Activated T-helper 17 cell treated with anti-CD3 and anti-CD28 coated beads, Interleukin-2, amount 50 U/mL, for 72 hours (primary cell): ENCODE measurements around the gene ZNF768. TPM values are rescaled to one million over a fixed set of nuclear protein-coding genes. Genes with fewer than 3 reads are reported as not detected.
"Not testable (repeated sequence)": the region's sequence is repeated elsewhere in the genome, so short reads cannot be mapped to it uniquely, and the experiment has no call there.

Experiments used
- ATAC-seq: fragments of 150-1000 bp; cut with Tn5 transposase; replicated peaks from 2 replicates; pipeline ENCODE4 v1.10.0; 2021; ENCODE audit warnings: mild to moderate bottlenecking, moderate library complexity
- H3K27ac Mint-ChIP-seq: one replicate; pipeline ENCODE4 v1.8.0; 2022; ENCODE audit warnings: mixed read lengths
- H3K27me3 Mint-ChIP-seq: one replicate; pipeline ENCODE4 v1.8.0; 2022; ENCODE audit warnings: mixed read lengths
- H3K36me3 Mint-ChIP-seq: one replicate; pipeline ENCODE4 v1.8.0; 2022; ENCODE audit warnings: low read depth, mild to moderate bottlenecking, mixed read lengths
- H3K4me1 Mint-ChIP-seq: one replicate; pipeline ENCODE4 v1.8.0; 2022; ENCODE audit warnings: mixed read lengths
- H3K4me3 Mint-ChIP-seq: one replicate; pipeline ENCODE4 v1.8.0; 2022; ENCODE audit warnings: mild to moderate bottlenecking, mixed read lengths
- H3K9me3 Mint-ChIP-seq: one replicate; pipeline ENCODE4 v1.8.0; 2022; ENCODE audit warnings: mixed read lengths
- total RNA-seq, 2 donors: library from RNA; stranded (reverse); gene quantifications; one replicate each; pipeline ENCODE4 v1.2.3, GENCODE V29; 2022

Gene ZNF768
- total RNA-seq, 2 donors from 2014 or later: 3.7 to 5.3 TPM

DNA sequence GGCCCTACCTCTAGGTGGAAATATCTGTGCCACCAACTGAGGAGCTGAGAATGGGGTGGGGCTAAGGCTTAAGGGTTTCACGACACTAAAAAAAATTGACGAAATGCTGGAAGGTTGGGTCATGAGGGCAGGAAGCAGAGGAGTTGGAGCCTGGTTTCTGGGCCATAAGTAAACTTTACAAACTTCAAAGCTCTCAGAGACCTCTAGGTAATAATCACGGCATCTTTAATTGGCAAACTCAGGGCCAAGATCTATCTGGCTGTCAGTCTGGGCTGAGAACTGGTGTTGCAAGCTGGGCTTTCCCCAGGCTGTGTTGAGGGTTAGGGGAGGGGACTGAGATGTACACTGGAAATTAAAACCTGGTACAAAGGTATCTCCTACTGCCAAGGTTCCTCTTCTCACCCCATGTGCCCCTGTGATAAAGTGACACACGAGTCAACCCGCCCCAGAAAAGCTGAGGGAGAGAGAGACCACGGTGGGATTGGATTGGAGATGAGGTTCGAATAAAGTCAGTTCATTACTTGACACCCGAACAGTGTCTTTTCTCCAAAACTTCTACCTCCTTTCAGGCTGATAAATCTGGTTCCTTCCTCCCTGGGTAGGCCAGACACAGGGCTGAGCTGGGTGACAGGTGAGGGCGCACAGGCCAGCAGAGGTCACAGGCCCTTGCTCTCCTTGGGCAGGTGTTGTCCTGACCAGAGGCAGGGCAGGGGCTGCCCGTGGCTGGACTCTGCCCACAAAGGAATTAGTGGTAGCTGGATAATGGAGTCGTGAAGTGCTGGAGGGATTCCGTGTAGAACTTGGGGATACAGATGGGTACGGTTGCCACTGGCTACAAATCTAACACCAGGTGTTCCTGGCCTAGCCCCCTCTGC, 4.0 kb upstream of the ZNF768 start:
- no peak for ATAC-seq
- peak overlapping the region; percentile 37 for H3K4me3 Mint-ChIP-seq
- H3K4me1 Mint-ChIP-seq: peaks cover 8% of the 10 kb centered on the region

DNA sequence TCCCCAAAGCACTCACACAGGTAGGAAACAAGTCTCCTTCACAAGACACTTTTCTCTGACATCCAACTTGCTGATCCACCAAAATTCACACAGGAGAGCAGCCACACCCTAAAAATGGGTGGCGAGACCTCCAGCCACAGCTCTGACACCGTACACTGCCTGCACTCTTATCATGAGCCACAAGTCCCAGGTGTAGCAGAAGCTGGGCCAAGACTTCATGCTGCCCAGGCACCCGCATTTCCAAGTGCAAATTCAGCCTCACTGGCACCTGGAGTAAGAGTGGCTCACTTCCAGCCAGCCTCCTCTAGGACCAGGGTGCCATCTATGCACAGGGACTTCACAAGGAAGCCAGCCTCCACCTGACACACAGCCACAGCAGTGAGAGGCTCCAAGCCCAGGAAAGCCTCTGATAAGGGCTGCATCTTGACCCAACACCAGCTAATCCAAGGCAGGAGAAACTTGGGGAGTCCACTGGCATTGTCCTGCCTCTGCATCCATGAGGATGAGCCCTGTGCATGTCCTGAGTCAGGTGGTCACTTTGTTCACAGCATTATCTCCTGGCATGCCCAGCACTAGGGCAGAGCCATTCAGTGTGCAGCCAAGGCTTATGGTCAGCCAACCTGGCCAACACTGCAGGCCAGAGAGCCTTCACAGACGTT, 2.6 kb upstream of the ZNF768 start:
- H3K9me3 Mint-ChIP-seq: no peaks in the 10 kb centered on the region
- no peak for ATAC-seq
- H3K4me1 Mint-ChIP-seq: peaks cover 8% of the 10 kb centered on the region
- H3K4me3 Mint-ChIP-seq: peak overlapping the region; percentile 36
- H3K36me3 Mint-ChIP-seq: peaks cover 28% of the 10 kb centered on the region
- peak overlapping the region; percentile 62 for H3K27ac Mint-ChIP-seq
- H3K27me3 Mint-ChIP-seq: no peaks in the 10 kb centered on the region

More for the DNA sequence above, 4.0 kb upstream of the ZNF768 start:
- Mint-ChIP-seq H3K27me3 (no peaks in the 10 kb centered on the region), H3K9me3 (no peaks in the 10 kb centered on the region), H3K27ac (peak overlapping the region; percentile 76), H3K36me3 (peaks cover 37% of the 10 kb centered on the region)

DNA sequence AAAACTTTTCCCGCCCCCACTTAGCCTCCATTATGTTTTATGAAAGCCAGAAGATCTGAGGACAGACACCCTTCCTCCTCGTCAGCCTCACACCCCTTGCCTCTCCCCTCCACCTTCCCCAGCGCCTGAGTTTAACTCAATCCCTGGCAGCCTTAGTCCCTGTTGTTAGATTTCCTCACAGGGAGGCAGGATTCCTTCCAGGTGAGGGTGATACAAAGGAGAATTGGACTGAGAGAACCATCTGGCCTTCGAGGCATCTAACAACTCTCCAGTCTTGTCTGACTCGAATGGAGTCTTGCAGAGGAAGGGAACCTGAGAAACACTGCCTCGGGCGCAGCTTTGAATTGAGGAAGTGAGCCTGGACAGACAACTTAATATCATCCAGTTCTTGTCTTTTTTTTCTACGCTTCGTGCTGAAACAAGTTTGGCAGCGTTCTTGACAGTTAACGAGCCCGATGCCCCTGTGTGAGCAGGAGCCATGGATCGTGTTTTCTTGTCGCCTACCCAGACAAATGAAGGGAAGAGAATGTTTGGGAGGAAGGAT, 1.3 kb upstream of the ZNF768 start:
- no peak for ATAC-seq
- H3K4me1 Mint-ChIP-seq: peaks cover 8% of the 10 kb centered on the region
- H3K27me3 Mint-ChIP-seq: no peaks in the 10 kb centered on the region
- H3K4me3 Mint-ChIP-seq: peak overlapping the region; percentile 82
- H3K27ac Mint-ChIP-seq: peak overlapping the region; percentile 89
- peaks cover 20% of the 10 kb centered on the region for H3K36me3 Mint-ChIP-seq
- no peaks in the 10 kb centered on the region for H3K9me3 Mint-ChIP-seq

DNA sequence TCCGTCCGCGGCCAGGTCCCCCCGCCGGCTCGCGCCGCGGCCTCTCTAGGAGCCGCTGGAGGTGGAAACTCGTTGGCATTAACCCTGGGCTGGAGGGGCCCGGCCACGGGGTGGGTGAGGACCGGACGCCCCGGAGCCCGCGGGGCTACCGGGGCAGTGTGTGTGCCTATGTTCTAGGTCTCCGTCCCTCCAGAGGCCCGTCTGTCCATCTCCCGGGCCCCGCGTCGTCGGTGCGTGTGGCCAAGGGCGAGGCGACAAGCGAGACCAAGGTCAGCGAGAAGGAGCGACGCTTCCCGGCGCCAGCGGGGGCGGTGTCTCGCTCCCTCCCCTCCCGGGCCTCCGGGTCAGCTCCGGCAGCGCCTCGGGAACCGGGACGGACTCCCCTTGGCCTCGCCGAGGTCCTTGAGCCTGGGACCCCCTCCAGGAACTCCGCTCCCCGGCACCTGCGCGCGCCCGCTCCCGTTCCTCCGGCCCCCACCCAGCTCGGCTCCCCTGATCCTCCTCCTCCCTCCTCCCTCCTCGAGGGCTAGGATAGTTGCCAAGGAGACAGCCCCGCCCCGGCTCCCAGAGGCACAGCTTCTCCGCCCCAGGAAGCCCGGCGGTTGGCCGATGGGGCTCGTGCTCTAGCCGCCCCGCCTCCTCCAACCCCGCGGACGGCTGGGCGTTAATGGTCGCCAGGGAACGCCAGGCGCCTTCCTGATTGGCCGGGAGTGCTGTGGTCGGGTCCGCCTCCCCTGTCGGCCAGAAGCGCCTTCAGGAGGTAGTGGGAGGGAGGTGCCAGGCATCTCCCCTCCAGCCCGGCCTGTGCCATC, 663 bp upstream of the ZNF768 start:
- H3K27me3 Mint-ChIP-seq: no peaks in the 10 kb centered on the region
- ATAC-seq: peak; percentile 95
- H3K4me3 Mint-ChIP-seq: peak overlapping the region; percentile 82
- peaks cover 12% of the 10 kb centered on the region for H3K4me1 Mint-ChIP-seq
- H3K27ac Mint-ChIP-seq: peak overlapping the region; percentile 89
- H3K36me3 Mint-ChIP-seq: peaks cover 25% of the 10 kb centered on the region
- no peaks in the 10 kb centered on the region for H3K9me3 Mint-ChIP-seq

DNA sequence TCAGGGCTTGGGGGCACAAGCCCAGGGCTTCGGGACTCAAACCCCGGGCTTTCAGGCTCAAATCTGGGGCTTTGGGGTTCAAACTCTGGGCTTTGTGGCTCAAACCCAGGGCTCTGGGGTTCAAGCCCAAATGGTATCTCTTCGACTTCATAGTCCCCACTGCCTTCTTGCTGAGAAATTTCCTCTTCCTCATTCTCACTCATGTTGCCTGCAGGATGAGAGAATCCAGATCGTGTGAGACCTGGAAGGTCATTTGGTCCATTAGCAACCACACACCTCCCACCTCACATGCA, 576 bp downstream of the ZNF768 start:
- peaks cover 12% of the 10 kb centered on the region for H3K4me1 Mint-ChIP-seq
- no peak overlapping the region for H3K27ac Mint-ChIP-seq
- no peak for ATAC-seq
- H3K9me3 Mint-ChIP-seq: no peaks in the 10 kb centered on the region
- H3K4me3 Mint-ChIP-seq: peak overlapping the region; percentile 69
- H3K36me3 Mint-ChIP-seq: peaks cover 23% of the 10 kb centered on the region
- H3K27me3 Mint-ChIP-seq: no peaks in the 10 kb centered on the region

DNA sequence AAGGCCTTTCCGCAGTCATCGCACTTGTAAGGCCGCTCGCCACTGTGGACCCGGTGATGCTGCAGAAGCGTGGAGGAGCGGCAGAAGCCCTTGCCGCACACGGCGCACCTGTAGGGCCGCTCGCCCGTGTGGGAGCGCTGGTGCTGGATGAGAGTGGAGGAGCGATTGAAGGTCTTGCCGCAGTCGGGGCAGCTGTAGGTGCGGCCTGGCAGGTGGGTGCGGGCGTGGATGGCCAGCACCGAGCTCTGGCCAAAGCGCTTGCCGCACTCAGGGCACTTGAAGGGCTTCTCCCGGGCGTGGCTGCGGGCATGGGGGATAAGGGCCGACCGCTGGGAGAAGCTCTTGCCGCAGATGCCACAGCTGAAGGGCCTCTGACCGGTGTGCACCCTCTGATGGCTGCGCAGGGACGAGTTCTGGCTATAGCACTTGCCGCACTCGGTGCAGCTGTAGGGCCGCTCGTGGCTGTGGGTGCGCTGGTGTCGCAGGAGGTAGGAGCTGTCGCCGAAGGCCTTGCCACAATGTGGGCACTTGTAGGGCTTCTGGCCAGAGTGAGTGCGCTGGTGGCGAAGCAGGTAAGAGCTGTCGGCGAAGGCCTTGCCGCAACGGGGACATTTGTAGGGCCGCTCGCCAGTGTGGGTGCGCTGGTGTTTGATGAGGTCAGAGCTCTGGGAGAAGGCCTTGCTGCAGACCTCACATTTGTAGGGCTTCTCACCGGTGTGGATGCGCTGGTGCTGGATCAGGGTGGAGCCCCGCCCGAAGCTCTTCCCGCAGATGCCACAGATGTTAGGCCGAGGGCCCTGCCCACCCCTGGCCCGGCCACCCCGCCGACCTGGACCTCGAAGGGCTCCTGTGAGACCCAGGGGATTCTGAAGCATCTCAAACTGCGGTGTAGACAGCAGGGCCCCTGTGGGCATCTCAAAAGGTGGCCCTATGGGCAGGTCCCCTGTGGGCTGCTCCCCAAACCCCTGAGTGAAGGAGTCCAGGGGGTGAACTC, 1.5 kb downstream of the ZNF768 start:
- Mint-ChIP-seq H3K36me3 (peaks cover 25% of the 10 kb centered on the region), H3K4me3 (peak overlapping the region; percentile 38), H3K27ac (no peak overlapping the region), H3K4me1 (peaks cover 12% of the 10 kb centered on the region), H3K27me3 (no peaks in the 10 kb centered on the region), H3K9me3 (no peaks in the 10 kb centered on the region)
- ATAC-seq: no peak

DNA sequence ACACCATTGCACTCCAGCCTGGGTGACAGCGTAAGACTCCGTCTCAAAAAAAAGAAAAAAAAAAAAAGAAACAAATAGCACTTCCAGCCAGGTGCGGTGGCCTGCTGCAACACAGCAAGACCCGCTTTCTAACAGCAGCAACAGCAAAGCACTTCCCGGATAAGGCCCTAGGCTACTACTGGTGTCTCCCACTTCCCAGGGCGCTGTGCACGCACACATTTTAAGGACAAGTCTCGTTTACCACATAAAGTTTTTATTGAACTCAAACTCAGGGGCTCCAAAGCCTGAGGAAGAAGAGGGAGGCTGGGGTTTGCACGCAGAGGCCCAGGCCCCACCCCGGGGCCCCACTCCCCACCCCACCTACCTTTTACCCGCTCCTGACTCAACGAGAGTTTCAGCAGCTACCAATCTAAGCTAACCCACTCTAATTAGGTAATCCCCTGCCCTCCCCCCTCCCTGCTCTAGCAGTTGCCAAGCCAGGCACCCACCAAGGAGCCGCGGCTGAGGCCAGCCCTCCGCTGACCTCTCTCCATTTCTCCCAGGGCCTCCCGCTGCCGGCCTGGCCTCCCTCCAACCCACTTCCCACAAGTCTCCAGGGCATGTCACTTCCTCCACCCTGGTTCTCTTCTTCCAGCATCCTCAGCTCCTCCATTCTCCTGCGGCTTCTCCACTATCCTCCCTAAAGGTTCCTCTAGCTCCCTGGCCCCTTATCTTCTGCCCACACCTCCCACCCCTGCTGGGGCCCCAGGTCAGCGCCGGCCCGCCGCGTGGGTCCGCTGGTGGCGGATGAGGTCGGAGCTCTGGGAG, 2.4 kb downstream of the ZNF768 start:
- peaks cover 34% of the 10 kb centered on the region for H3K36me3 Mint-ChIP-seq
- no peak overlapping the region for H3K27ac Mint-ChIP-seq
- H3K4me1 Mint-ChIP-seq: peaks cover 12% of the 10 kb centered on the region
- H3K27me3 Mint-ChIP-seq: no peaks in the 10 kb centered on the region
- no peaks in the 10 kb centered on the region for H3K9me3 Mint-ChIP-seq
- H3K4me3 Mint-ChIP-seq: peak overlapping the region; percentile 38
- ATAC-seq: no peak

DNA sequence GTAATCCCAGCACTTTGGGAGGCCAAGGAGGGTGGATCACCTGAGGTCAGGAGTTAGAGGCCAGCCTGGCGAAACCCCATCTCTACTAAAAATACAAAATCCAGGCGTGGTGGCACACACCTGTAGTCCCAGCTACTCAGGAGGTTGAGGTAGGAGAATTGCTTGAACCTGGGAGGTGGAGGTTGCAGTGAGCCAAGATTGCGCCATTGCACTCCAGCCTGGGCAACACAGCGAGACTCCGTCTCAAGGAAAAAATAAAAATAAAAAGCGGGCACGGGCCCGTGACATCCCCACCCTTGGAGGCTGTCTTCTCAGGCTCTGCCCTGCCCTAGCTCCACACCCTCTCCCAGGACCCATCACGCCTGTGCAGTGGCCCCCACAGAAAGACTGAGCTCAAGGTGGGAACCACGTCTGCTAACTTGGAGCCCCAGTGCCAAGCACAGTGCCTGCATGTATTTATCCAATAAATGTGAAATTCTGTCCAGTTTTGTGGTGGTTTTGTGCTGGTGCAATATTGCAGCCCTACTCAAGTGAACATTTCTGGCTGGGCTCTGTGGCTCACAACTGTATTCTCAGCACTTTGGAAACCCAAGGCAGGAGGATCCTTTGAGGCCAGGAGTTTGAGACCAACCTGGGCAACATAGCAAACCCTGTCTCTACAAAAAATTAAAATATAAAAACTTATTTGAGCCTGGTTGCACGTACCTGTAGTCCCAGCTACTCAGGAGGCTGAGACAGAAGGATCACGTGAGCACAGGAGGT, 3.5 kb downstream of the ZNF768 start:
- peaks cover 11% of the 10 kb centered on the region for H3K4me1 Mint-ChIP-seq
- ATAC-seq, H3K27me3 Mint-ChIP-seq, H3K4me3 Mint-ChIP-seq, H3K9me3 Mint-ChIP-seq: not testable (repeated sequence)
- peak overlapping the region; percentile 13 for H3K27ac Mint-ChIP-seq
- H3K36me3 Mint-ChIP-seq: peaks cover 45% of the 10 kb centered on the region

DNA sequence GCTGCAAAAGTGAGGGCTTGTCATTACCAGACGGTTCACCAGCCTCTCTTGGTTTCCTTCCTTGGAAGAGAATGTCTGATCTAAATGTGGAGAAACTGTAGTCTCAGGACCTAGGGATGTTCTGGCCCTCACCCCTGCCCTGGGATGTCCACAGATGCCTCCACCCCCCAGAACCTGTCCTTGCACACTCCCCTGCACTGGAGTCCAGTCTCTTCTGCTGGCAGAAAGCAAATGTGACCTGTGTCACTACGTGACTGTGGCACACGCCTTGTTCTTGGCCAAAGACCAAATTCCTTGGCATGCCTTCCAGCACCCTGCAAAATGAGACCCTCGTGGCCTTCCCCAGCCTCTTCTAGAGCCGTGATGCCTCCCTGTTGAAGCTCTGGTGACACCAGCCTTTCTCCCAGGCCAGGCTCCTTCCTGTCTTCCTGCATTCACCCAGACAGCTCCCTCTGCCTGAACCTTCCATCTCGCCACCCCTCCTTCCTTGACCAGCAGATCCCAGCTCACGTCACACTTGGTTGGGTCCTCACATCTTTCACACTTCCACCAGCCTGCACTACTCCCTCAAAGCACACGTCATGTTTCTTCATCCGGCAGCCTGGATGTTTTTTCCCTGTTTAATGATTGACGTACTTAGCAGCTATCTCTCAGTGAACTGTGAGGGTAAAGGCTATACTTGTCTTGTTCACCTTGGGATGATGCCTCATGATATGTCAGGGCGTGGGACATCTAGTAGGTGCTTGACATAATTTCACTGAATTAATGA, 4.3 kb downstream of the ZNF768 start:
- no peaks in the 10 kb centered on the region for H3K27me3 Mint-ChIP-seq
- peaks cover 4% of the 10 kb centered on the region for H3K4me1 Mint-ChIP-seq
- ATAC-seq: no peak
- no peak overlapping the region for H3K4me3 Mint-ChIP-seq
- H3K27ac Mint-ChIP-seq: peak overlapping the region; percentile 13
- H3K9me3 Mint-ChIP-seq: no peaks in the 10 kb centered on the region
- H3K36me3 Mint-ChIP-seq: peaks cover 53% of the 10 kb centered on the region

DNA sequence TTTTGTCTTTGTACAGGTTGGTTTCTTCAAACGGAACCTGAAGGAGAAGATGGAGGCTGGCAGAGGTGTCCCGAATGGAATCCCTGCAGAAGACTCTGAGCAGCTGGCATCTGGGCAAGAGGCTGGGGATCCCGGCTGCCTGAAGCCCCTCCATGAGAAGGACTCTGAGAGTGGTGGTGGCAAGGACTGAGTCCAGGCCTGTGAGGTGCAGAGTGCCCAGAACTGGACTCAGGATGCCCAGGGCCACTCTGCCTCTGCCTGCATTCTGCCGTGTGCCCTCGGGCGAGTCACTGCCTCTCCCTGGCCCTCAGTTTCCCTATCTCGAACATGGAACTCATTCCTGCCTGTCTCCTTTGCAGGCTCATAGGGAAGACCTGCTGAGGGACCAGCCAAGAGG, 4.9 kb downstream of the ZNF768 start:
- Mint-ChIP-seq H3K27ac (peak overlapping the region; percentile 13), H3K9me3 (no peaks in the 10 kb centered on the region), H3K27me3 (no peaks in the 10 kb centered on the region), H3K4me3 (no peak overlapping the region), H3K4me1 (peaks cover 4% of the 10 kb centered on the region), H3K36me3 (peaks cover 59% of the 10 kb centered on the region)
- no peak for ATAC-seq

DNA sequence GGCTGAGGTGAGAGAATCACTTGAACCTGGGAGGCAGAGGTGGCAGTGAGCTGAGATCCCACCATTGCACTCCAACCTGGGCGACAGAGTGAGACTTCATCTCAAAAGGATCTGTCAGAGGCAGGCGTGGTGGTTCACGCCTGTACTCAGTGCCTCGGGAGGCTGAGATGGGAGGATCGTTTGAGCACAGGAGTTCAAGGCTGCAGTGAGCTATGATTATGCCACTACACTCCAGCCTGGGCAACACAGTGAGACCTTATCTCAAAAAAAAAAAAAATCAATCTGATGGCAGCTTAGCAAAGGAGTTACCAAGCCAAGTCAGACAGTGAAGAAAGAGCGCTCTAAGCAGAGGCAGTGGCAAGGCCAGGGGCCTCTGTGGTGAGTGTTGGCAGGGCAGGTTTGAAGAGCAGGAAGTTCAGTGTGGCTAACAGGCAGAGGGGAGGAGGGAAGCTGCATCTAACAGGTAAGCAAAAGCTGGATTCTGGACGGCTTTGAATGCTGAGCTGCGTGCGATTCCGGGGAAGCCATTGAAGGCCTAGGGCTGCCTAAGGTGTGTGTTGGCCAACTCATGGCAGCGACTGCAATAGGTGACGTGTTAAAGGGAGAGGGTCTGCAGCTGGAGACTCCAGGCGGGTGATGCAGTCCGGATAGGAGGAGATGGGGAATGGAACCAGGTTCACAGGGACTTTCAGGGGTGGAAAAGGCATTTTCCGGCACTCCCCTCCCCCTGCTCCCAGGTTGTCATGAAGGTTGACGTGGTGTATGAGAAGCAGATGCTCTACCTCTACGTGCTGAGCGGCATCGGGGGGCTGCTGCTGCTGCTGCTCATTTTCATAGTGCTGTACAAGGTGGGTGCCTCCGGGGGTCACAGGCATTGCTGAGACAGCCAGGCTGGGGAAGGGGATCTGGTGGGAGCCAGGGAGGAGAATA, 7.0 kb downstream of the ZNF768 start:
- H3K27ac Mint-ChIP-seq: peak overlapping the region; percentile 72
- H3K27me3 Mint-ChIP-seq: no peaks in the 10 kb centered on the region
- peaks cover 80% of the 10 kb centered on the region for H3K36me3 Mint-ChIP-seq
- H3K4me3 Mint-ChIP-seq: no peak overlapping the region
- no peak for ATAC-seq
- peaks cover 9% of the 10 kb centered on the region for H3K4me1 Mint-ChIP-seq
- no peaks in the 10 kb centered on the region for H3K9me3 Mint-ChIP-seq
